ENCODE data around the gene EYA2.

- TF ChIP-seq CTCF (IDR thresholded peaks at IDR 0.05; ENCODE audit: low read depth, low read length, missing input control) (no peak), EGR1 (IDR thresholded peaks at IDR 0.05; ENCODE audit: low read depth in 2 of 2) (no peak), JUND (IDR thresholded peaks at IDR 0.05) (no peak)
Measured at GRCh38 chr20:47142774-47143170, 248.1 kb downstream of the EYA2 start.
